Gastroesophageal sphincter (tissue), 4 donors: ENCODE measurements around the gene DNAAF2. TPM values are rescaled to one million over a fixed set of nuclear protein-coding genes. Genes with fewer than 3 reads are reported as not detected.

ENCODE experiments used
- ATAC-seq: fragments of 150-250 bp; one replicate; pipeline ENCODE4 v1.9.1; 2016; ENCODE audit warnings: mild to moderate bottlenecking, moderate library complexity
- H3K27ac ChIP-seq, 4 donors: fragments of 200-600 bp; sonication (generic) in 3 of 4; 1 replicate in 3 of 4; 2 replicates in 1 of 4; pipeline ENCODE4 v1.5.1; 2016 to 2019
- H3K27me3 ChIP-seq: fragments of 200-600 bp; sonication (generic); one replicate; pipeline ENCODE4 v1.5.1; 2019
- H3K36me3 ChIP-seq, 2 donors: fragments of 200-600 bp; sonication (generic); one replicate each; pipeline ENCODE4 v1.5.1; 2019; ENCODE audit warnings: control low read depth in 1 of 2
- H3K4me1 ChIP-seq, 3 donors: fragments of 200-600 bp; sonication (generic); 1 replicate in 2 of 3; 2 replicates in 1 of 3; pipeline ENCODE4 v1.5.1; 2016 to 2019; ENCODE audit warnings: control low read depth in 2 of 3
- H3K4me3 ChIP-seq, 2 donors: fragments of 200-600 bp; sonication (generic); one replicate each; pipeline ENCODE4 v1.5.1; 2019; ENCODE audit warnings: mild to moderate bottlenecking in 1 of 2, moderate library complexity in 1 of 2
- H3K9me3 ChIP-seq, 3 donors: fragments of 200-600 bp; sonication (generic); one replicate each; pipeline ENCODE4 v1.5.1; 2017 to 2019; ENCODE audit warnings: control low read depth in 2 of 3
- CTCF ChIP-seq, 4 experiments: fragments of 200-600 bp in 2 of 4; fragments of 450-650 bp in 2 of 4; sonication (generic) in 1 of 4; IDR thresholded peaks; one replicate each; pipeline ENCODE4 v1.5.1; 2017 to 2019; ENCODE audit warnings: antibody characterized with exemption in 4 of 4, mild to moderate bottlenecking in 2 of 4, moderate library complexity in 2 of 4
- EP300 ChIP-seq: sonication (generic); formaldehyde crosslinking; IDR thresholded peaks from one replicate; pipeline ENCODE4 v1.6.1; 2017; ENCODE audit warnings: antibody characterized with exemption, mild to moderate bottlenecking
- POLR2A ChIP-seq, 2 donors: fragments of 450-650 bp; IDR thresholded peaks; one replicate each; pipeline ENCODE4 v1.6.1; 2017; ENCODE audit warnings: antibody characterized with exemption in 2 of 2, mild to moderate bottlenecking in 2 of 2, moderate library complexity in 1 of 2
- POLR2AphosphoS5 ChIP-seq: sonication (generic); formaldehyde crosslinking; IDR thresholded peaks from one replicate; pipeline ENCODE4 v1.6.1; 2017; ENCODE audit warnings: antibody characterized with exemption
- WGBS, 2 donors: methylation state at CpG; one replicate each; pipeline ENCODE4 v1.1.5; 2018; ENCODE audit warnings: low coverage in 1 of 2; 5-methylcytosine and 5-hydroxymethylcytosine counted together
- small RNA-seq, 4 donors: library from RNA; depleted of rRNA; stranded (forward); fragments of <200 nt; gene quantifications; one replicate each; pipeline ENCODE3, GENCODE V24; 2016
- total RNA-seq, 4 donors: library from RNA; depleted of rRNA; stranded (reverse); fragments of >200 nt; gene quantifications; one replicate each; pipeline ENCODE4 v1.1.0, GENCODE V29; 2016

The DNAAF2 gene
- total RNA-seq, 4 donors from 2014 or later = 6.8 to 10.4 (median 9.0) TPM

DNA sequence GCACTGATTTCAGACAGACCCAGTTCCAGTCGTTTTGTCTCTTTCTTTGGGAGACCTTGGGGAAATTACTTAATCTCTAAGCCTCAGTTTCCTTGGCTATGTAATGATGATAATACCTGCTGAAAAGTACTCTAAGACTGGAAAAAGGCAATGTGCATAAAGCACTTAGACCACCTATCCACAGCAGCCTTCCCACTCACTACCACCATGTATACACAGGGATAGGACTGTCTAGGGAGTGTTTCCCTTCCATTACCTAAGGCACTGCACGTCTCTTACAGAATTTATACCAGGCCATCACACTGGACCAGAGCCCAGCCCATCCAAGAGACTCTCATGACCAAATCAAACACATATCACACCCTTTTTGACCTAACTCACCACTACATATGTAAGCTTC is 55.2 kb downstream of the DNAAF2 start:
- no peak for ATAC-seq
- H3K36me3 ChIP-seq = peaks cover 0 to 55% of the 10 kb centered on the region in 2 donors
- WGBS, 2 donors = 91 to 93% methylated on average over 2 of the region's 2 CpGs

GRCh38 chr14:49578141-49578540 is 56.9 kb downstream of the DNAAF2 start:
- TF ChIP-seq CTCF (IDR thresholded peaks at IDR 0.05) (no peak), POLR2A (IDR thresholded peaks at IDR 0.05) (no peak), POLR2AphosphoS5 (no peak)
- Histone ChIP-seq H3K36me3 (peaks cover 0 to 58% of the 10 kb centered on the region in 2 donors), H3K27me3 (no peaks in the 10 kb centered on the region), H3K9me3 (no peaks in the 10 kb centered on the region), H3K27ac (no peak overlapping the region), H3K4me3 (no peak overlapping the region), H3K4me1 (peaks cover 0 to 13% (median 0%) of the 10 kb centered on the region in 3 donors)
- 93 to 100% methylated on average over 1 of the region's 1 CpG for WGBS, 2 donors
- ATAC-seq = no peak

More for the DNA sequence above, 55.2 kb downstream of the DNAAF2 start:
- TF ChIP-seq EP300 (no peak), POLR2AphosphoS5 (no peak), CTCF (IDR thresholded peaks at IDR 0.05) (no peak), POLR2A (IDR thresholded peaks at IDR 0.05) (no peak)
- Histone ChIP-seq H3K4me1 (peaks cover 5 to 30% (median 6%) of the 10 kb centered on the region in 3 donors), H3K27ac (no peak overlapping the region), H3K4me3 (no peak overlapping the region), H3K9me3 (no peaks in the 10 kb centered on the region), H3K27me3 (no peaks in the 10 kb centered on the region)

Small RNAs within 50 kb of the gene (small RNA-seq; reads per million reads assigned to genes)
- gene AL139099.3 = 0 reads per million in 4 donors
- 0 reads per million in 4 donors for gene AL139099.4
- gene RF00019 = 0 reads per million in 4 donors
- 0 reads per million in 4 donors for gene RNU6ATAC30P

Other genes starting within 250 kb of the DNAAF2 start
- gene RPS29, start 48.9 kb downstream of the DNAAF2 start, total RNA-seq = 1,000 to 10,000 TPM; 2,027 to 8,808 (median 4,209) TPM
- 10 to 100 TPM in 2 of 4 donors, 1 to 10 TPM in 2; 4.0 to 13.9 (median 9.9) TPM for gene LRR1, start 36.3 kb downstream of the DNAAF2 start, total RNA-seq
- gene RPL36AL, start 14.6 kb downstream of the DNAAF2 start, total RNA-seq = 100 to 1,000 TPM; 169 to 352 (median 270) TPM
- gene MGAT2, start 14.4 kb downstream of the DNAAF2 start, total RNA-seq = 10 to 100 TPM; 17.4 to 29.8 (median 23.0) TPM
- gene POLE2, start 53.0 kb upstream of the DNAAF2 start, total RNA-seq = under 1 TPM in 3 of 4 donors, not detected in 1; 0.79 to 0.94 (median 0.93) TPM
- 10 to 100 TPM in 2 of 4 donors, 1 to 10 TPM in 2; 7.3 to 14.3 (median 10.5) TPM for gene KLHDC1, start 57.9 kb upstream of the DNAAF2 start, total RNA-seq
- 100 to 1,000 TPM in 1 of 4 donors, 10 to 100 TPM in 3; 72.3 to 113 (median 97.1) TPM for gene KLHDC2, start 132.9 kb upstream of the DNAAF2 start, total RNA-seq
- 10 to 100 TPM; 43.6 to 91.3 (median 68.6) TPM for gene NEMF, start 217.5 kb upstream of the DNAAF2 start, total RNA-seq